ENCODE measurements around the gene KCNIP4. TPM values are rescaled to one million over a fixed set of nuclear protein-coding genes. Genes with fewer than 3 reads are reported as not detected.

KCNIP4 gene
- total RNA-seq, 1 donor from 2014 or later: 0.53 TPM

DNA sequence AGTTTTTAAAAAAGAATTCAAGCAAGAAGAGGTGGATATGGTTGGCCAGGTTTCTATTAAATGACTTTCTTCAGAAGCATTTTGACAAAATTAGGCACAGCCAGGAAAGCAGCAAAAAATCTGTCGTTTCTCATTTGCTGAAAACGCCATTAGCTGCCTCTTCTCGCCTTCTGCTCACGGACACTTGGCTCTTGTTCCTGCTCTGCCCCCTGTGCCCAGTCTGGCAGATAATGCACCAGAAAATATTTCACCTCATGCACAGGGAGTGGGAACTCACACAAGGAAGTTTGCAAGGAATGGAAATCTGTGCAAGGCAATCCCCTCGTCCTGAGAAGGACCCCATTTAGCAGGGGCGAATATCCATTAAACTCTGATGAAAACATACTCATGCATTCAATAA lies 988.3 kb downstream of the KCNIP4 start:
- FAIRE-seq (no peak), DNase-seq (ENCODE audit: low read depth) (no peak)
- no peak for TF ChIP-seq CTCF (IDR thresholded peaks at IDR 0.05; ENCODE audit: insufficient read depth, low read length, severe bottlenecking)
- Histone ChIP-seq H3K36me3 (ENCODE audit: control insufficient read depth, insufficient read depth, low read length) (no peaks in the 10 kb centered on the region), H3K27me3 (ENCODE audit: control insufficient read depth, insufficient read depth, low read length) (no peaks in the 10 kb centered on the region), H3K4me3 (ENCODE audit: low read depth, low read length) (no peak overlapping the region)

DNA sequence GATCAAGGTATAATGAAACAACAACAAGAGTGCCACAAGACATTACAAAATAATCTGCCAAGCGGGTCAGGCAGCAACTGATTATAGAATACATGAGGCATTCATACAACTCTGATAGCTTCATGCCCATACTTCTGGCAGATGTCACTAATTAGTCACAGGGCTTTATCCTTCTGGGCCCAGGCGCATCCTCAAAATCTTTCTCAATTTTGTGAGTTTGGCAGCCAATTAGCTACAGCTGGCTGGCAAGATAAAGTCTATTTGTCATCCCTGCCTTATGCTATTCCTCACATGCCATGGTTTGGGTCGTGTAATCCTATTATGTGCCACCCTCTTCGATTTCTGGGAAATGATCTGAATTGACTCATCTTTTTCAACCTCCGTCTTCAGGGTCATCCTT lies 994.0 kb downstream of the KCNIP4 start:
- Histone ChIP-seq H3K4me3 (ENCODE audit: low read depth, low read length) (no peak overlapping the region), H3K36me3 (ENCODE audit: control insufficient read depth, insufficient read depth, low read length) (no peaks in the 10 kb centered on the region), H3K27me3 (ENCODE audit: control insufficient read depth, insufficient read depth, low read length) (no peaks in the 10 kb centered on the region)
- FAIRE-seq (no peak), DNase-seq (ENCODE audit: low read depth) (no peak)
- no peak for TF ChIP-seq CTCF (IDR thresholded peaks at IDR 0.05; ENCODE audit: insufficient read depth, low read length, severe bottlenecking)

DNA sequence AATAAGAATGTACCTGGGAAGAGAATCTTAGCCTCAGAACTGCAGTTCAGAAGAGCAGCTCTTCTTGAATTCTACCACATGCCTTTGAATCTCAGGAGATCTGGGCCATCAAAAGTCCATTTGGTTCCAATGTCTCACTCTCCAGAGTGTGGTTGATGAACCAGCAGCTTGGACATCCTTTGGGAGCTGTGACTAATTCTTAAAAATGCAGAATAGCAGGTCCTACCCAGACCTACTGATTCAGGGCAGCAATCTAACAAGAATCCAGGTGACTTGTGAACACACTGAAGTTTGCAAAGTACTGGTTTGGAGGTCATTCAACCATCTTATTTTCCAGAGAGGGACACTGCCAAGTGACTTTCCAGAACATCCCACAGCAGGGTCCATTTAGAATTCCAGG lies 1003.6 kb downstream of the KCNIP4 start:
- DNase-seq (ENCODE audit: low read depth): peak; percentile 22
- FAIRE-seq: no peak

DNA sequence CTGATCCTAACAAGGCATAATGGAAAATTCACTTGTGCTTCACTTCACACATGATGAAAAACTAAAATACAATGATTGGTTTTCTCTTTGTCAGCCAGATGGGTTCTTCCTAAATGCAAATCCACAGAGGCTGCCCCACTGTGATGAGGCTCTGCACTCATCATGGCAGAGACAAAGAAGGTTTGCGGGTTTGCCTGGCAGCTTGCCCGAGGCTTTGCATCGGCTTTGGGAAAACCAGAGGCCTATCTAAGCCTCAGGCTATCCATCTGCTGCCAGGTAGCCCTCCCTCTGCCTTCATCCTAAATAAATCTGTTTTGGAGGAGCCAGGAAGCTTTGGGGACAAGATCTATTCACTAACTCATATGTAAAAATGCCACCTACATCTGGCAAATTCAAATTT lies 1004.1 kb downstream of the KCNIP4 start:
- no peak for FAIRE-seq
- TF ChIP-seq CTCF (IDR thresholded peaks at IDR 0.05; ENCODE audit: insufficient read depth, low read length, severe bottlenecking): no peak
- Histone ChIP-seq H3K27me3 (ENCODE audit: control insufficient read depth, insufficient read depth, low read length) (no peaks in the 10 kb centered on the region), H3K4me3 (ENCODE audit: low read depth, low read length) (no peak overlapping the region), H3K36me3 (ENCODE audit: control insufficient read depth, insufficient read depth, low read length) (no peaks in the 10 kb centered on the region)
- no peak for DNase-seq (ENCODE audit: low read depth)

More for the DNA sequence above, 1003.6 kb downstream of the KCNIP4 start:
- Histone ChIP-seq H3K27me3 (ENCODE audit: control insufficient read depth, insufficient read depth, low read length) (no peaks in the 10 kb centered on the region), H3K4me3 (ENCODE audit: low read depth, low read length) (no peak overlapping the region), H3K36me3 (ENCODE audit: control insufficient read depth, insufficient read depth, low read length) (no peaks in the 10 kb centered on the region)
- TF ChIP-seq CTCF (IDR thresholded peaks at IDR 0.05; ENCODE audit: insufficient read depth, low read length, severe bottlenecking): no peak

DNA sequence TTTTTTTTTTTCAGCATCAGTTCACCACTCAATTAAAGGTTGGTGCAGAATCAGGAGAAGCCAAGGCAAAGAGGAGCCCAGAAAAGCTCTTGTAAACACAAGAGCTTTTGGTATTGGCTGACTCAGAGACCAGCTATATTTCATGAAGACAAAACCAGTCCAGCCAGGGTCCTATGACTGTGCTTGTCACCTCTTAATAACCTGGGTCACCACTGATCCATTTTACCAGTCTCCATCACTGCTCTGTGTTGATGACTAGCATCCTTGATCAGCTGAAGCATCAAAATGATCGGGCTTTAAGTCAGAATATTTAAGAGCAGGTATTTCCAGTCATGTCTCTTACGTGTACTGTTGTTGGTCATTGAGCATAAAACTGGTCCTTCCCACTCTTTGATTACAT lies 1010.4 kb downstream of the KCNIP4 start:
- Histone ChIP-seq H3K4me3 (ENCODE audit: low read depth, low read length) (no peak overlapping the region), H3K27me3 (ENCODE audit: control insufficient read depth, insufficient read depth, low read length) (no peaks in the 10 kb centered on the region), H3K36me3 (ENCODE audit: control insufficient read depth, insufficient read depth, low read length) (no peaks in the 10 kb centered on the region)
- no peak for DNase-seq (ENCODE audit: low read depth)
- no peak for FAIRE-seq
- no peak for TF ChIP-seq CTCF (IDR thresholded peaks at IDR 0.05; ENCODE audit: insufficient read depth, low read length, severe bottlenecking)

- DNase-seq (ENCODE audit: low read depth) (no peak), FAIRE-seq (no peak)
- Histone ChIP-seq H3K27me3 (ENCODE audit: control insufficient read depth, insufficient read depth, low read length) (no peaks in the 10 kb centered on the region), H3K36me3 (ENCODE audit: control insufficient read depth, insufficient read depth, low read length) (no peaks in the 10 kb centered on the region), H3K4me3 (ENCODE audit: low read depth, low read length) (no peak overlapping the region)
- TF ChIP-seq CTCF (IDR thresholded peaks at IDR 0.05; ENCODE audit: insufficient read depth, low read length, severe bottlenecking): no peak
Measured at GRCh38 chr4:20926529-20926928, 1022.0 kb downstream of the KCNIP4 start.

Data from bronchial epithelial cell (primary cell).